SK-N-SH treated with all-trans-retinoic acid at 6 μM for 48 hours (cell line): Measurements from ENCODE around the gene BMP8B.
"Not testable (repeated sequence)": the region's sequence is repeated elsewhere in the genome, so short reads cannot be mapped to it uniquely, and the experiment has no call there.

Experiments used
- ATAC-seq: fragments of 200-7000 bp; cut with Tn5 transposase; 3 replicates; pipeline ENCODE4 v1.9.1; 2020; ENCODE audit warnings: mild to moderate bottlenecking, moderate library complexity
- ARNTL ChIP-seq: fragments of 450-650 bp; formaldehyde crosslinking; IDR thresholded peaks from 2 replicates; pipeline ENCODE4 v1.5.0; 2020; ENCODE audit warnings: low read depth, mild to moderate bottlenecking, moderate library complexity, borderline replicate concordance
- BACH2 ChIP-seq: fragments of 250-450 bp; sonication (Bioruptor Pico); IDR thresholded peaks from 2 replicates; pipeline ENCODE4 v1.9.0; 2021; ENCODE audit warnings: mild to moderate bottlenecking, borderline replicate concordance
- CREB5 ChIP-seq: fragments of 250-450 bp; sonication (Bioruptor Pico); IDR thresholded peaks from 2 replicates; pipeline ENCODE4 v1.5.1; 2020; ENCODE audit warnings: low read depth, mild to moderate bottlenecking, moderate library complexity
- CSDC2 ChIP-seq: fragments of 250-450 bp; sonication (Bioruptor Pico); IDR thresholded peaks from 2 replicates; pipeline ENCODE4 v1.5.0; 2020; ENCODE audit warnings: mild to moderate bottlenecking, moderate library complexity
- CSRNP3 ChIP-seq: fragments of 250-450 bp; sonication (Bioruptor Pico); IDR thresholded peaks from 2 replicates; pipeline ENCODE4 v1.5.1; 2021; ENCODE audit warnings: mild to moderate bottlenecking, moderate library complexity
- ESRRG ChIP-seq: fragments of 250-450 bp; sonication (Bioruptor Pico); IDR thresholded peaks from 2 replicates; pipeline ENCODE4 v1.6.1; 2021; ENCODE audit warnings: mild to moderate bottlenecking
- GLIS3 ChIP-seq: fragments of 250-450 bp; sonication (Bioruptor Pico); IDR thresholded peaks from 2 replicates; pipeline ENCODE4 v1.5.0; 2020; ENCODE audit warnings: mild to moderate bottlenecking, moderate library complexity
- ISL1 ChIP-seq: fragments of 250-450 bp; sonication (Bioruptor Pico); IDR thresholded peaks from 2 replicates; pipeline ENCODE4 v2.1.2; 2022; ENCODE audit warnings: mild to moderate bottlenecking, moderate library complexity
- OSR1 ChIP-seq: fragments of 250-450 bp; sonication (Bioruptor Pico); IDR thresholded peaks from 2 replicates; pipeline ENCODE4 v1.8.0; 2022; ENCODE audit warnings: moderate library complexity, mild to moderate bottlenecking, inconsistent platforms
- PPARA ChIP-seq: fragments of 250-450 bp; sonication (Bioruptor Pico); IDR thresholded peaks from 2 replicates; pipeline ENCODE4 v1.5.0; 2020; ENCODE audit warnings: mild to moderate bottlenecking, borderline replicate concordance
- SNAI2 ChIP-seq: fragments of 250-450 bp; sonication (Bioruptor Pico); IDR thresholded peaks from 2 replicates; pipeline ENCODE4 v1.5.0; 2020; ENCODE audit warnings: mild to moderate bottlenecking, moderate library complexity
- TOX ChIP-seq: fragments of 250-450 bp; sonication (Bioruptor Pico); IDR thresholded peaks from 2 replicates; pipeline ENCODE4 v1.8.0; 2021; ENCODE audit warnings: mild to moderate bottlenecking, moderate library complexity, borderline replicate concordance
- ZC3H10 ChIP-seq: fragments of 250-450 bp; sonication (Bioruptor Pico); IDR thresholded peaks from 2 replicates; pipeline ENCODE4 v1.5.1; 2021; ENCODE audit warnings: mild to moderate bottlenecking, moderate library complexity
- ZFP3 ChIP-seq: fragments of 250-450 bp; sonication (Bioruptor Pico); IDR thresholded peaks from 2 replicates; pipeline ENCODE4 v1.5.0; 2020; ENCODE audit warnings: mild to moderate bottlenecking, moderate library complexity
- ZFP30 ChIP-seq: fragments of 450-650 bp; formaldehyde crosslinking; IDR thresholded peaks from 2 replicates; pipeline ENCODE4 v1.5.0; 2022; ENCODE audit warnings: mild to moderate bottlenecking, moderate library complexity
- ZNF565 ChIP-seq: fragments of 450-650 bp; formaldehyde crosslinking; conservative IDR thresholded peaks from 2 replicates; pipeline ENCODE4 v1.5.0; 2020; ENCODE audit warnings: low read depth, mild to moderate bottlenecking, moderate library complexity
- ZNF70 ChIP-seq: fragments of 450-650 bp; formaldehyde crosslinking; IDR thresholded peaks from 2 replicates; pipeline ENCODE4 v1.5.0; 2020; ENCODE audit warnings: mild to moderate bottlenecking, moderate library complexity
- ZNF8 ChIP-seq: fragments of 450-650 bp; formaldehyde crosslinking; IDR thresholded peaks from 2 replicates; pipeline ENCODE4 v1.5.0; 2020; ENCODE audit warnings: mild to moderate bottlenecking, moderate library complexity
- TF ChIP-seq, protein P1 (sequence below): fragments of 250-450 bp; sonication (Bioruptor Pico); IDR thresholded peaks from 2 replicates; pipeline ENCODE4 v1.8.0; 2020; ENCODE audit warnings: mild to moderate bottlenecking, moderate library complexity, borderline replicate concordance
- TF ChIP-seq, protein P2 (sequence below): fragments of 250-450 bp; sonication (Bioruptor Pico); IDR thresholded peaks from 2 replicates; pipeline ENCODE4 v1.8.0; 2021; ENCODE audit warnings: low read depth, mild to moderate bottlenecking, moderate library complexity, borderline replicate concordance
- TF ChIP-seq, protein P3 (sequence below): fragments of 250-450 bp; sonication (Bioruptor Pico); IDR thresholded peaks from 2 replicates; pipeline ENCODE4 v1.5.0; 2020; ENCODE audit warnings: mild to moderate bottlenecking, moderate library complexity

Gene BMP8B

DNA sequence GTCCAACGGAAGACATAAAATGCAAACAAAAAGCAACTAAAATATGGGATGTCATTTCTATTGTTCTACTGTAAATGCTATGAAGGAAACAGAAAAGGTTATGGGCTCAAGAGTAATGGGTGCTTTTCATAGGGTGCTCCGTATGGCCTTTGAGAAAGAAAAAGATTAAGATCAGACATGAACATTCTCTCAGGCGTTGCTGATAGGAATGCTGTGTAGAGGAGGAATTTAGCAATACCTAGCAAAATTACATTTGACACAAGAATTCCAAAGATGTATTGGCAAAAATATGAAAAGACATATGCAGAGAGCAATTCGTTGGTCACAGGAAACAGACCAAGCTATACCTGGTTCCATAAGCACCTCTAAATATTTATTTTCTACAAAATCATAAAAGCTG lies 11.8 kb downstream of the BMP8B start:
- TF ChIP-seq ZFP30 (CRISPR knock-in tag) (no peak), CREB5 (CRISPR knock-in tag) (no peak), CSRNP3 (CRISPR knock-in tag) (no peak), BACH2 (no peak), SNAI2 (CRISPR knock-in tag) (no peak), ZC3H10 (no peak), CSDC2 (no peak), ZNF8 (CRISPR knock-in tag) (no peak), PPARA (CRISPR knock-in tag) (no peak), TOX (CRISPR knock-in tag) (no peak), ISL1 (CRISPR knock-in tag) (no peak), ARNTL (CRISPR knock-in tag) (no peak), ZNF70 (CRISPR knock-in tag) (no peak), ZFP3 (CRISPR knock-in tag) (no peak), ZNF565 (CRISPR knock-in tag) (no peak)
- TF ChIP-seq, protein P1, sequence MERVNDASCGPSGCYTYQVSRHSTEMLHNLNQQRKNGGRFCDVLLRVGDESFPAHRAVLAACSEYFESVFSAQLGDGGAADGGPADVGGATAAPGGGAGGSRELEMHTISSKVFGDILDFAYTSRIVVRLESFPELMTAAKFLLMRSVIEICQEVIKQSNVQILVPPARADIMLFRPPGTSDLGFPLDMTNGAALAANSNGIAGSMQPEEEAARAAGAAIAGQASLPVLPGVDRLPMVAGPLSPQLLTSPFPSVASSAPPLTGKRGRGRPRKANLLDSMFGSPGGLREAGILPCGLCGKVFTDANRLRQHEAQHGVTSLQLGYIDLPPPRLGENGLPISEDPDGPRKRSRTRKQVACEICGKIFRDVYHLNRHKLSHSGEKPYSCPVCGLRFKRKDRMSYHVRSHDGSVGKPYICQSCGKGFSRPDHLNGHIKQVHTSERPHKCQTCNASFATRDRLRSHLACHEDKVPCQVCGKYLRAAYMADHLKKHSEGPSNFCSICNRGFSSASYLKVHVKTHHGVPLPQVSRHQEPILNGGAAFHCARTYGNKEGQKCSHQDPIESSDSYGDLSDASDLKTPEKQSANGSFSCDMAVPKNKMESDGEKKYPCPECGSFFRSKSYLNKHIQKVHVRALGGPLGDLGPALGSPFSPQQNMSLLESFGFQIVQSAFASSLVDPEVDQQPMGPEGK (CRISPR knock-in tag) = no peak
- TF ChIP-seq, protein P2, sequence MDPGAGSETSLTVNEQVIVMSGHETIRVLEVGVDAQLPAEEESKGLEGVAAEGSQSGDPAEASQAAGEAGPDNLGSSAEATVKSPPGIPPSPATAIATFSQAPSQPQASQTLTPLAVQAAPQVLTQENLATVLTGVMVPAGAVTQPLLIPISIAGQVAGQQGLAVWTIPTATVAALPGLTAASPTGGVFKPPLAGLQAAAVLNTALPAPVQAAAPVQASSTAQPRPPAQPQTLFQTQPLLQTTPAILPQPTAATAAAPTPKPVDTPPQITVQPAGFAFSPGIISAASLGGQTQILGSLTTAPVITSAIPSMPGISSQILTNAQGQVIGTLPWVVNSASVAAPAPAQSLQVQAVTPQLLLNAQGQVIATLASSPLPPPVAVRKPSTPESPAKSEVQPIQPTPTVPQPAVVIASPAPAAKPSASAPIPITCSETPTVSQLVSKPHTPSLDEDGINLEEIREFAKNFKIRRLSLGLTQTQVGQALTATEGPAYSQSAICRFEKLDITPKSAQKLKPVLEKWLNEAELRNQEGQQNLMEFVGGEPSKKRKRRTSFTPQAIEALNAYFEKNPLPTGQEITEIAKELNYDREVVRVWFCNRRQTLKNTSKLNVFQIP (CRISPR knock-in tag) = no peak
- TF ChIP-seq, protein P3, sequence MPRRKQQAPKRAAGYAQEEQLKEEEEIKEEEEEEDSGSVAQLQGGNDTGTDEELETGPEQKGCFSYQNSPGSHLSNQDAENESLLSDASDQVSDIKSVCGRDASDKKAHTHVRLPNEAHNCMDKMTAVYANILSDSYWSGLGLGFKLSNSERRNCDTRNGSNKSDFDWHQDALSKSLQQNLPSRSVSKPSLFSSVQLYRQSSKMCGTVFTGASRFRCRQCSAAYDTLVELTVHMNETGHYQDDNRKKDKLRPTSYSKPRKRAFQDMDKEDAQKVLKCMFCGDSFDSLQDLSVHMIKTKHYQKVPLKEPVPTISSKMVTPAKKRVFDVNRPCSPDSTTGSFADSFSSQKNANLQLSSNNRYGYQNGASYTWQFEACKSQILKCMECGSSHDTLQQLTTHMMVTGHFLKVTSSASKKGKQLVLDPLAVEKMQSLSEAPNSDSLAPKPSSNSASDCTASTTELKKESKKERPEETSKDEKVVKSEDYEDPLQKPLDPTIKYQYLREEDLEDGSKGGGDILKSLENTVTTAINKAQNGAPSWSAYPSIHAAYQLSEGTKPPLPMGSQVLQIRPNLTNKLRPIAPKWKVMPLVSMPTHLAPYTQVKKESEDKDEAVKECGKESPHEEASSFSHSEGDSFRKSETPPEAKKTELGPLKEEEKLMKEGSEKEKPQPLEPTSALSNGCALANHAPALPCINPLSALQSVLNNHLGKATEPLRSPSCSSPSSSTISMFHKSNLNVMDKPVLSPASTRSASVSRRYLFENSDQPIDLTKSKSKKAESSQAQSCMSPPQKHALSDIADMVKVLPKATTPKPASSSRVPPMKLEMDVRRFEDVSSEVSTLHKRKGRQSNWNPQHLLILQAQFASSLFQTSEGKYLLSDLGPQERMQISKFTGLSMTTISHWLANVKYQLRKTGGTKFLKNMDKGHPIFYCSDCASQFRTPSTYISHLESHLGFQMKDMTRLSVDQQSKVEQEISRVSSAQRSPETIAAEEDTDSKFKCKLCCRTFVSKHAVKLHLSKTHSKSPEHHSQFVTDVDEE = no peak
- TF ChIP-seq, all 23 proteins: peak for 0
- no peak for ATAC-seq

DNA sequence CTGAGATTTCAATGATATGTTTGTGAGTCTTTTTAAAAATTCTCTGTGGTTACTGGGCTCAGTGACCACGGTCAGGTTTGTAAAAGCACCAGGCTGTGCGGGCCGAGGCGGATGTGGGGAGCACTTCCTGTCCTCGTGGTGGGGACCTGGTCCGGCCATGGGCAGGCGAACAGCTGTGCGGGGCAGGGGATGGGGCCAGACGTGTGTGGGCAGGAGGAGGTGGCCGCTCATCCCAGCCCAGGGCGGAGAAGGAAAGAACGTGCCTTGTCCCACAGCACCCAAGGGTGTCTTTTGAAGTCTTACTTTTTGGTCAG lies 12.3 kb downstream of the BMP8B start:
- ATAC-seq = no peak
- no peak for TF ChIP-seq ZC3H10
- no peak for TF ChIP-seq CREB5 (CRISPR knock-in tag)
- TF ChIP-seq ZNF565 (CRISPR knock-in tag) = no peak
- TF ChIP-seq CSRNP3 (CRISPR knock-in tag) = no peak
- TF ChIP-seq TOX (CRISPR knock-in tag) = no peak
- TF ChIP-seq PPARA (CRISPR knock-in tag) = no peak
- TF ChIP-seq SNAI2 (CRISPR knock-in tag) = no peak
- TF ChIP-seq ZFP30 (CRISPR knock-in tag) = no peak
- TF ChIP-seq BACH2 = no peak
- no peak for TF ChIP-seq OSR1 (CRISPR knock-in tag)
- TF ChIP-seq, protein P1 (CRISPR knock-in tag) = no peak
- TF ChIP-seq, protein P2 (CRISPR knock-in tag) = no peak
- TF ChIP-seq ESRRG (CRISPR knock-in tag) = no peak
- no peak for TF ChIP-seq GLIS3 (CRISPR knock-in tag)
- no peak for TF ChIP-seq ZNF70 (CRISPR knock-in tag)
- TF ChIP-seq ISL1 (CRISPR knock-in tag) = no peak
- no peak for TF ChIP-seq ZNF8 (CRISPR knock-in tag)
- no peak for TF ChIP-seq CSDC2

DNA sequence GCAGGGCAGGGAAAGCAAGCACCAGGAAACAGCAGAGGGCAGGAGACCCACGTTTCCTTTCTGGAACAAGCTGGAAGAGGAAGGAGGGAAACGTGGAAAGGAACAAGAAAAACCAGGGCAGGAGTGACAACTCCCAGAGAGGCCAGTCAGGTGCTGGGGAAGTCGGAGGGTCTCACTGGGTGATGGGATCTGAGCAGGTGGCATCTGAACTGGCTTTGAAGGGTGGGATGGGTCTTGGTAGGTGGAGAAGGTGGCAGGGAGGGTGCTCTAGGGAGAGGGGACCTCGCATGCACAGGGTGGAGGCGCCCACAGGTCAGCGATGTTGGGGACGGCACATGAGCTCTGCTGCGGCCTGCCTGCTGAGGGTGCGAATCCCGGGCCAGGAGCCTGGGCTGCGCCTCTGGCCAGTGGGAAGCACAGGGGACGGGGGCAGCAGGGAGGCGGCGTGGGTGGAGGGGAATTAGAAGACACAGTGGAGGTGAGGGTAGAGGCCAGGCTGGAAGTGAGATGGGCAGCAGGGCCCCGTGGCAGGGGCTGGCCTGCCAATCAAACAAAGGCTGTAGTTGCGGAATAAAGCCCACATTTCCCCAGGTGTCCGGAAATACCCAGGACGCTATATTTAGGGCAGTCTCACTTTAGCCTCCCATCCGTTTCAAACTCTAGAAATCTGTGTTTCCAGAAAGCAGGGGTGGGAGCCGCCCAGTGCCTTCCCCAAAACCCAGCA lies 12.8 kb downstream of the BMP8B start:
- not testable (repeated sequence) for ATAC-seq
